VCaP (cell line): Measurements from ENCODE around the gene RALGAPA2.

Source experiments
- H3K27ac ChIP-seq: fragments of 450-650 bp; 2 replicates; pipeline ENCODE4 v1.5.1; 2017
- CTCF ChIP-seq: fragments of 450-650 bp; conservative IDR thresholded peaks from 2 replicates; pipeline ENCODE4 v1.5.1; 2017; ENCODE audit warnings: mild to moderate bottlenecking, moderate library complexity

Gene RALGAPA2

GRCh38 chr20:20680991-20681508, 31.4 kb downstream of the RALGAPA2 start:
- H3K27ac ChIP-seq: no peak overlapping the region
- TF ChIP-seq CTCF: no peak

GRCh38 chr20:20679316-20679715, 33.1 kb downstream of the RALGAPA2 start:
- no peak for TF ChIP-seq CTCF
- H3K27ac ChIP-seq: no peak overlapping the region

GRCh38 chr20:20677186-20677585, 35.3 kb downstream of the RALGAPA2 start:
- no peak for TF ChIP-seq CTCF
- no peak overlapping the region for H3K27ac ChIP-seq

- no peak for TF ChIP-seq CTCF
- no peak overlapping the region for H3K27ac ChIP-seq
These were observed 43.8 kb downstream of the RALGAPA2 start for GRCh38 chr20:20668639-20669038.

- no peak for TF ChIP-seq CTCF
- H3K27ac ChIP-seq: peak overlapping the region; percentile 68
These were observed 46.1 kb downstream of the RALGAPA2 start for GRCh38 chr20:20666359-20666758.

GRCh38 chr20:20665606-20666332, 46.7 kb downstream of the RALGAPA2 start:
- peak overlapping the region; percentile 68 for H3K27ac ChIP-seq
- TF ChIP-seq CTCF: no peak

GRCh38 chr20:20664795-20665589, 47.5 kb downstream of the RALGAPA2 start:
- TF ChIP-seq CTCF: peak; percentile 94

More at GRCh38 chr20:20664795-20665589, 47.5 kb downstream of the RALGAPA2 start:
- peak overlapping the region; percentile 68 for H3K27ac ChIP-seq
